Measurements from ENCODE around the gene GPT2. TPM values are rescaled to one million over a fixed set of nuclear protein-coding genes. Genes with fewer than 3 reads are reported as not detected.

Gene GPT2
- total RNA-seq, 6 donors from 2014 or later = 2.9 to 19.9 (median 6.3) TPM

GRCh38 chr16:46926470-46927225 is 42.5 kb downstream of the GPT2 start:
- Histone ChIP-seq H3K4me3 (no peak overlapping the region), H3K4me1 (peaks cover 0 to 8% (median 1%) of the 10 kb centered on the region in 4 donors), H3K36me3 (peaks cover 0 to 21% (median 10%) of the 10 kb centered on the region in 4 donors), H3K9me3 (no peaks in the 10 kb centered on the region), H3K27me3 (no peaks in the 10 kb centered on the region), H3K27ac (no peak overlapping the region)
- ATAC-seq (ENCODE audit: low FRiP score in 2 of 2) (no peak), DNase-seq (no peak)
- TF ChIP-seq POLR2A (IDR thresholded peaks at IDR 0.05) = no peak
- TF ChIP-seq CTCF (IDR thresholded peaks at IDR 0.05) = no peak
- no peak for TF ChIP-seq EP300 (IDR thresholded peaks at IDR 0.05)
- no peak for TF ChIP-seq POLR2AphosphoS5 (IDR thresholded peaks at IDR 0.05)
- WGBS, 2 donors = 92 to 95% methylated on average over 4 to 13 of the region's 13 CpGs

- no peak overlapping the region for H3K4me3 ChIP-seq
Observed at GRCh38 chr16:46927273-46927672, 43.1 kb downstream of the GPT2 start.

GRCh38 chr16:46928811-46929210 is 44.6 kb downstream of the GPT2 start:
- Histone ChIP-seq H3K27me3 (no peaks in the 10 kb centered on the region), H3K4me3 (no peak overlapping the region), H3K27ac (no peak overlapping the region), H3K9me3 (no peaks in the 10 kb centered on the region), H3K4me1 (peaks cover 0 to 8% (median 0%) of the 10 kb centered on the region in 4 donors), H3K36me3 (peaks cover 0 to 16% (median 6%) of the 10 kb centered on the region in 4 donors)
- 85 to 87% methylated on average over 12 to 15 of the region's 15 CpGs for WGBS, 2 donors
- no peak for TF ChIP-seq POLR2AphosphoS5 (IDR thresholded peaks at IDR 0.05)
- TF ChIP-seq POLR2A (IDR thresholded peaks at IDR 0.05) = no peak
- TF ChIP-seq CTCF (IDR thresholded peaks at IDR 0.05) = no peak
- TF ChIP-seq EP300 (IDR thresholded peaks at IDR 0.05) = no peak
- DNase-seq (no peak), ATAC-seq (ENCODE audit: low FRiP score in 2 of 2) (no peak)

More at GRCh38 chr16:46927273-46927672, 43.1 kb downstream of the GPT2 start:
- Histone ChIP-seq H3K4me1 (peaks cover 0 to 8% (median 0%) of the 10 kb centered on the region in 4 donors), H3K36me3 (peaks cover 0 to 21% (median 10%) of the 10 kb centered on the region in 4 donors), H3K9me3 (no peaks in the 10 kb centered on the region), H3K27me3 (no peaks in the 10 kb centered on the region), H3K27ac (no peak overlapping the region)
- DNase-seq (no peak), ATAC-seq (ENCODE audit: low FRiP score in 2 of 2) (no peak)
- TF ChIP-seq POLR2AphosphoS5 (IDR thresholded peaks at IDR 0.05) (no peak), POLR2A (IDR thresholded peaks at IDR 0.05) (no peak), CTCF (IDR thresholded peaks at IDR 0.05) (no peak), EP300 (IDR thresholded peaks at IDR 0.05) (no peak)
- 97% methylated on average over 8 of the region's 8 CpGs for WGBS, 2 donors

GRCh38 chr16:46929378-46930332 is 45.5 kb downstream of the GPT2 start:
- WGBS, 2 donors = 63 to 65% methylated on average over 16 to 43 of the region's 43 CpGs
- ATAC-seq (ENCODE audit: low FRiP score in 2 of 2) = peak; percentile 74 to 83
- Histone ChIP-seq H3K27me3 (no peaks in the 10 kb centered on the region), H3K4me3 (no peak overlapping the region), H3K4me1 (peaks cover 0 to 8% (median 0%) of the 10 kb centered on the region in 4 donors), H3K36me3 (peaks cover 0 to 8% (median 3%) of the 10 kb centered on the region in 4 donors), H3K9me3 (no peaks in the 10 kb centered on the region), H3K27ac (no peak overlapping the region)
- TF ChIP-seq POLR2A (IDR thresholded peaks at IDR 0.05) = no peak
- peak; percentile 74 to 88 (median 80) for TF ChIP-seq CTCF (IDR thresholded peaks at IDR 0.05)
- DNase-seq = peak; percentile 52 to 75
